ENCODE results near the gene ELAVL3. TPM values are rescaled to one million over a fixed set of nuclear protein-coding genes. Genes with fewer than 3 reads are reported as not detected.

Gene ELAVL3
- total RNA-seq, 1 experiment from 2014 or later, result not detected

DNA sequence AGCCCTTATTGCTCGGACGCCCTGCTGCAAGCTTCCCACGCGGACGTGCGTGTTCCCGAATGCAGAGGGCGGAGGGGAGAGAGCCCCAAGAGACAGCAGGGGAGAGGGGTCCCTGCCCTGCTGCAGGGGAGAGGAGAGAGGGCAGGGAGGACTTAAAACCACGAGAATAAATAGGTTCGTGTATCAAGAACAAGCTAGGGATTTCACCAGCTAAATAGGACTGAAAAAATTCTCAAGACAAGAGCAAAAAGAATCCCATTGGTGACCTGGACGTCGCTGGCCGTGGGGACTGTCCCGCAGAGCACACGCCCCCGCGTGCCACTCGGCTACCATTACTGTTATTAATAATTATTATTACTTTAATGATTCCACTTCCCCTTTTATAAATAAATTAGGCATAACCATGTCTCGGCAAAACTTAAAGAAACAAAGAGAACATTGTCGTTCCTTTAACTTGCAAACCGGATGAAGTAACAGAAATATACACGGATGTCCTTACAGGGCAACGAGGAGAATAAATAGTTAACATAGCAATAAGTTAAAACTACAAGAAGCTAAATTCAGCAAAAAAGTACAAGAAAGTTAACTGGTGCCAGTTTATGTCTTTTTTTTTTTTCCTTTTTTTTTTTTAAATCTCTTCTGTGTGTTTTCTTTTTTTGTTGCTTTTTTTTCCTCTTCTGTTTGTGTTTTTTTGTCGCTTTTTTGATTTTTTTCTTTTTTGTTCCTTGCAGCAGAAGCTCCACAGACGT, 28.8 kb downstream of the ELAVL3 start:
- Histone ChIP-seq H3K4me1 (ENCODE audit: control insufficient read depth, insufficient read depth, low read length) (no peaks in the 10 kb centered on the region), H3K27me3 (ENCODE audit: control insufficient read depth, insufficient read depth, low read length) (no peaks in the 10 kb centered on the region), H3K36me3 (ENCODE audit: control insufficient read depth, insufficient read depth, low read length) (no peaks in the 10 kb centered on the region; the same call in 1 of the 2 replicates), H3K27ac (ENCODE audit: low read length) (no peak overlapping the region), H3K9me3 (ENCODE audit: control insufficient read depth, insufficient read depth, low read depth, low read length) (no peaks in the 10 kb centered on the region), H3K4me3 (ENCODE audit: low read depth in 2 of 2, low read length in 2 of 2) (no peak overlapping the region)
- intact Hi-C loops (cut with micrococcal nuclease; ENCODE audit: unreplicated experiment) (no loop called here), in situ Hi-C loops (cut with HindIII; ENCODE audit: low pct_unique_long_range_greater_than_20kb, low sequenced_read_pairs) (no loop called here)
- DNase-seq (ENCODE audit: low read depth, low spot score) (no peak), ATAC-seq (no peak)
- BruUV-seq (replicated peaks), result no TSS peak
- no peak for TF ChIP-seq POLR2AphosphoS5 (IDR thresholded peaks at IDR 0.05; ENCODE audit: low read depth, low read length)
- no peak for TF ChIP-seq SIN3A (IDR thresholded peaks at IDR 0.05; ENCODE audit: borderline replicate concordance, insufficient read depth, low read depth, low read length)
- TF ChIP-seq REST (IDR thresholded peaks at IDR 0.05; ENCODE audit: insufficient read depth in 1 of 2, low read depth in 2 of 2, low read length in 1 of 2), result no peak
- TF ChIP-seq, protein P1, sequence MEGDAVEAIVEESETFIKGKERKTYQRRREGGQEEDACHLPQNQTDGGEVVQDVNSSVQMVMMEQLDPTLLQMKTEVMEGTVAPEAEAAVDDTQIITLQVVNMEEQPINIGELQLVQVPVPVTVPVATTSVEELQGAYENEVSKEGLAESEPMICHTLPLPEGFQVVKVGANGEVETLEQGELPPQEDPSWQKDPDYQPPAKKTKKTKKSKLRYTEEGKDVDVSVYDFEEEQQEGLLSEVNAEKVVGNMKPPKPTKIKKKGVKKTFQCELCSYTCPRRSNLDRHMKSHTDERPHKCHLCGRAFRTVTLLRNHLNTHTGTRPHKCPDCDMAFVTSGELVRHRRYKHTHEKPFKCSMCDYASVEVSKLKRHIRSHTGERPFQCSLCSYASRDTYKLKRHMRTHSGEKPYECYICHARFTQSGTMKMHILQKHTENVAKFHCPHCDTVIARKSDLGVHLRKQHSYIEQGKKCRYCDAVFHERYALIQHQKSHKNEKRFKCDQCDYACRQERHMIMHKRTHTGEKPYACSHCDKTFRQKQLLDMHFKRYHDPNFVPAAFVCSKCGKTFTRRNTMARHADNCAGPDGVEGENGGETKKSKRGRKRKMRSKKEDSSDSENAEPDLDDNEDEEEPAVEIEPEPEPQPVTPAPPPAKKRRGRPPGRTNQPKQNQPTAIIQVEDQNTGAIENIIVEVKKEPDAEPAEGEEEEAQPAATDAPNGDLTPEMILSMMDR (IDR thresholded peaks at IDR 0.05), result no peak
- no peak for TF ChIP-seq TCF7L2 (IDR thresholded peaks at IDR 0.05; ENCODE audit: low read depth, low read length)
- ChIA-PET CTCF (interaction anchor here (1.0 kb wide), 1 partner anchor 17 kb away, joined by 3 read pairs; the partner anchor contains the start of genes ODAD3 and PRKCSH), POLR2A (no interaction called here)

GRCh38 chr19:11451327-11451870, 29.4 kb downstream of the ELAVL3 start:
- TF ChIP-seq POLR2AphosphoS5 (IDR thresholded peaks at IDR 0.05; ENCODE audit: low read depth, low read length) (no peak), SIN3A (IDR thresholded peaks at IDR 0.05; ENCODE audit: borderline replicate concordance, insufficient read depth, low read depth, low read length) (no peak), TCF7L2 (IDR thresholded peaks at IDR 0.05; ENCODE audit: low read depth, low read length) (no peak), REST (IDR thresholded peaks at IDR 0.05; ENCODE audit: insufficient read depth in 1 of 2, low read depth in 2 of 2, low read length in 1 of 2) (no peak)
- TF ChIP-seq, protein P1 (IDR thresholded peaks at IDR 0.05), result no peak
- H3K27ac ChIP-seq (ENCODE audit: low read length), result no peak overlapping the region
- no peaks in the 10 kb centered on the region for H3K9me3 ChIP-seq (ENCODE audit: control insufficient read depth, insufficient read depth, low read depth, low read length)
- H3K36me3 ChIP-seq (ENCODE audit: control insufficient read depth, insufficient read depth, low read length), result no peaks in the 10 kb centered on the region; the same call in 1 of the 2 replicates
- in situ Hi-C loops (cut with HindIII; ENCODE audit: low pct_unique_long_range_greater_than_20kb, low sequenced_read_pairs), result no loop called here
- BruUV-seq (replicated peaks), result no TSS peak
- ChIA-PET POLR2A (no interaction called here), CTCF (interaction anchor here (0.6 to 1.1 kb wide), 2 partner anchors 70 to 105 kb away, joined by 3 to 4 read pairs; partner anchors contain the start of gene CCDC159)
- intact Hi-C loops (cut with micrococcal nuclease; ENCODE audit: unreplicated experiment), result no loop called here
- no peak overlapping the region for H3K4me3 ChIP-seq (ENCODE audit: low read depth in 2 of 2, low read length in 2 of 2)
- ATAC-seq (no peak), DNase-seq (ENCODE audit: low read depth, low spot score) (no peak)
- H3K27me3 ChIP-seq (ENCODE audit: control insufficient read depth, insufficient read depth, low read length), result no peaks in the 10 kb centered on the region
- no peaks in the 10 kb centered on the region for H3K4me1 ChIP-seq (ENCODE audit: control insufficient read depth, insufficient read depth, low read length)
